Measurements from ENCODE around the gene GINM1.

GINM1 gene

DNA sequence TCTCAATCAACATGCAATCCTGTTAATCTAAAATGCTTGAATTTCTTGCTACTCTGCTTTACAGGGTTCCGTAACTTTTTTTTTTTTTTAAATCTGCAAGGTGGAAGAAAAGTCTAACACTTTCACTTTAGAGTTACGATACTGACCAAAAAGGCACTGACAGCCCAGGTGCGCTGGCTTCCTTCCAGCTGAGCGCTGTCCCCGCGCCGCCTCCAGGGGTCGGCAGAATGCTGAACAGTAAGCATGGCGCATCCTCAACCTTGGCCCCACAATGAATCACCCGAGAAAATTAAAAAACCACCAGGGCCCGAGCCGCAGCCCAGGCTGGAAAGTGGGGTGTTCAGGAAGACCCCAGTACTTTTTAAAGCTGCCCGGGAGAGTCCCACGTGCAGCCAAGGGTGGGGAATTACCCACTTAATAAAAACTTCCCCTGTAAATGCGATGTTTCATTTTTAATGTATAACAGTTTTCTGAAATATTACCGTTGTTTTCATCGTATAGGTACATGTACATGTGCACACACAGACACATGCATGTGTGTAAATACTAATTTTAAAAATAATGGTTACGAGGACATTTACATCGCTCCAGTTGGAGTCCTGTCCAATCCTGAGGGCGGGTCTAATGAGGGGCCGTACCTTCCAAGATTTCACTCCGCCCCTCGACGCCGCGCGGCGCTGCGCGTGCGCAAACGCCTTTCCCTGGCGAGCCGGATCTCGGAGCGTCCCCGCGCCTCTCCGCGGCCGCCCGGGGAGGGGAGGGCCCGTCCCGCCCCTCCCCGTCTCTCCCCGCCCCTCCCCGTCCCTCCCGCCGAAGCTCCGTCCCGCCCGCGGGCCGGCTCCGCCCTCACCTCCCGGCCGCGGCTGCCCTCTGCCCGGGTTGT is at the start of gene GINM1:
TSS of gene GINM1 (plus strand) at position 849 of the 883 bp plus-strand sequence. CDS start 40 bp downstream, outside the sequence.
- DNase-seq, result peak; percentile 93

GRCh38 chr6:149529650-149530049 is 36.5 kb upstream of the GINM1 start:
- DNase-seq, result no peak

- no peak for DNase-seq
Measured at GRCh38 chr6:149534742-149535141, 31.4 kb upstream of the GINM1 start.

- no peak for DNase-seq
Measured at GRCh38 chr6:149541139-149541538, 25.0 kb upstream of the GINM1 start.

DNA sequence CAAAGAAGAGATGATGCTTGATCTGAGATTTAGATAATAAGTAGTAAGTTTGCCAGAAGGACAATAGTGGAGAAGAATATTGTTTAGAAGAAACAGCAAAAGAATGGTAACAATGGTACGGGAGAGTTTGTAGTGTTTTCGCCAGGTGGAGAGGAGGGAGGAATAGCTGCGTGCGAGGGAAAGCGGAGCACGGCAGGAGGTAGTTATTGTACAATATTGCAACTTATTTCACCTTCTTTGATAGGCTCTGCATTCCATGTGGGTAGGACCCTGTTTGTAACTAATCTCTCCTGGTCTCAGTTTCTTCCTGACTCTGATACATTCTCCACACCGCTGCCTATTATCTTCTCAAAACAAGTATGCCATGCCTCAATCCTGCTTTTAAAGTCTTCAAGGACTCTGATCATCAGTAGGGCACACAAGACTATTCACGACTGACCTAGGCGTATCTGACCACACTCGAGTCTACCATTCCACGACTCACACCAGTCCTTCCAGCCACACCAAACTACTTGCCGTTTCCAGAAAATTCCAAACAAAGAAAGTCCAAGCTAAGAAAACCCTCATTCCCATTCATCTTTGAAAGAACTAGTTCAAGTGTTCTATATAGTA is 21.4 kb upstream of the GINM1 start:
- DNase-seq, result no peak

GRCh38 chr6:149545258-149545753 is 20.9 kb upstream of the GINM1 start:
- no peak for DNase-seq

- DNase-seq, result peak; percentile 91
Measured at GRCh38 chr6:149545754-149546471, 20.3 kb upstream of the GINM1 start, which contains the start of gene PPIL4. Gene PPIL4, minus strand, starts transcription at chr6:149546043. Its CDS starts 38 bp downstream, at chr6:149546005.

DNA sequence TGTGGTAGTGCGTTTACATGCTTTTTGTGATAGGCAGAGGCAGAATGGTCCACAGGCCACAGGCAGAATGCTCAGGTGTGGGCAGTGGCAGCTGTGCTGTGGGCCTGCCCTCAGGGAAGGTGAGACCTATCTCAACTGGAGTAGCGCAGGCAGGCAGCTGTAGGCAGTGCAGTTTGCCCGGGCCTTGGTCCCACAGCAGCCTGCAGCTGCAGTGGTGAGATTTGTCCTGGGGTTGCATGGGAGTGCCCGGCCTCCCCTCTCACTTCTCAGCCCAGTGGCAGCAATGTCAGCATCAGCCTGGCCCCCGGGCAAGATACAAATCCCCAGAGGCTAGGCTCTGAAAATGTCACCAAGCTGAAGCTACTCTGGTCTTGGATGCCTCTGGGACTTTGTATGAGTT is 14.3 kb upstream of the GINM1 start:
- DNase-seq, result no peak

DNA sequence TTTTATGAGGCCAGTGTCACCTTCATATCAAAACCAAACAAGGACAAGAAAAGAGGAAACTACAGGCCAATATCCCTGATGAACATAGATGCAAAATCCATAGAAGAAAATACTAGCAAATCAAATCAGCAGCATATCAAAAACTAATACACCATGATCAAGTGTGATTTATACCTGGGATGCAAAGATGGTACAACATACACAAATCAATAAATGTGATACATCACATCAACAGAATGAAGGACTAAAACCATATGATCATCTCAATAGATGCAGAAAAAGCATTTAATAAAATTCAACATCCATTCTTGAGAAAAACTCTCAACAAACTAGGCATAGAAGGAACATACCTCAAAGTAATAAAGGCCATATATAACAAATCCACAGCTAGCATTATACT is 8.1 kb upstream of the GINM1 start:
- DNase-seq, result no peak

- no peak for DNase-seq
Measured at GRCh38 chr6:149559389-149559788, 6.8 kb upstream of the GINM1 start.

- no peak for DNase-seq
Measured at GRCh38 chr6:149560736-149561135, 5.4 kb upstream of the GINM1 start.

DNA sequence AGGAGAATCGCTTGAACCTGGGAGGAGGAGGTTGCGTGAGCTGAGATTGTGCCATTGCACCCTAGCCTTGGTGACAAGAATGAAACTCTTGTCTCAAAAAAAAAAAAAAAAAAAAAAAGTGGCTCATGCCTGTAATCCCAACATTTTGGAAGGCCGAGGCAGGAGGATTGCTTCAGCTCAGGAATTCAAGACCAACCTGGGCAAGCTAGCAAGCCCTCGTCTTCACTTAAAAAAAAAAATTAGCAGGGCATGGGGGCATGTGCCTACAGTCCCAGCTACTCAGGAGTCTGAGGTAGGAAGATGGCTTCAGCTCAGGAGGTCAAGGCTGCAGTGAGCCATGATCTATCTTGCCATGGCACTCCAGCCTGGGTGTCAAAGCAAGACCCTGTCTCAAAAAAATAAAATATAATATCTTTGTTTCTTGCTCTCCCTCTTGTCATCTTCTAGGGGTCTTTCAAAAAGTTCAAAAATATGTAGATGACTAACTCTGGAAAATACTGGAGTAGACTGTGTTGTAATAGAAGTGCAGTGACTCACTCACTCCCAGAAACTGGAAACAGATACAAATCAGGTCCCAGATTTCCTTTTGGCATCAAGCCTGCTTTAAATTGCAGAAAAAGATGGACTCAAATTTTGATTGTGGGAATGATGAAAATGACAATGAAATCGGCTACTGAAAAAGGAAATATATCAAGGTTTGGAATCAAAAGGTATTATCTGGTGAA is 2.8 kb upstream of the GINM1 start:
- no peak for DNase-seq

- DNase-seq, result no peak
Measured at GRCh38 chr6:149563928-149564325, 2.2 kb upstream of the GINM1 start.

DNA sequence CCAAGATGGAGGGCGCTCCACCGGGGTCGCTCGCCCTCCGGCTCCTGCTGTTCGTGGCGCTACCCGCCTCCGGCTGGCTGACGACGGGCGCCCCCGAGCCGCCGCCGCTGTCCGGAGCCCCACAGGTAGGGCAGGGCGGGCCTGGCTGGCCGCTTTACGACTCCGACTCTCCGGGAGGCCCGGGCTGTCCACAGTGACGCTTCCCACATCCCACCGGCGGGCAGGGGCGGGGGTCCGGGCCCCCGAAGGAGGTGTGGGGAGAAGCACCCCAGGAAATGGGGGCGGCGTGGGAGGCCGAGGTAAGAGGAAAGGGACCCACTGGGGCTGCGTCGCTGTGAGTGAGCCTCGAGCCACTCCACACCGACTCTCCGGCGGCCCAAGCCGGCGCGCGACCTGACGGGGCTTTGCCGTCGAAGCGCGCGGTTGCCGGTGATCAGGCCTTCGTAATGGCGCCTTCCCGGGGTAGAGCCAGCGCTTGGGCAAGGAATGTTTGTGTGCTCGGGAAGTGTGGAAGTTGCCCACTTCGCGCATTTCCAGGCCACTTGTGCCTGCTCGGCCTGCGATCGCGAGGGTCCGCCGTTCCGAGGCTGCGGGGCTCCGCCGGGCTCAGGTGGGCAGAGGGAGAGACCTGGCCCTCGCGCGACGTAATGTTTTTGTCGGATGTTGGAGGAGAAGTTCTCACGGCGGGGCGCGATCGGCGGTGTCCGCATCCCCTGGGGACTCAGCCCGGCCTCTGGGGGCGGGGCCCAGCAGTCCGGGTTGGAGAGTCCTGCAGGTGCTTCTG is 427 bp downstream of the GINM1 start:
- peak; percentile 64 for DNase-seq

DNA sequence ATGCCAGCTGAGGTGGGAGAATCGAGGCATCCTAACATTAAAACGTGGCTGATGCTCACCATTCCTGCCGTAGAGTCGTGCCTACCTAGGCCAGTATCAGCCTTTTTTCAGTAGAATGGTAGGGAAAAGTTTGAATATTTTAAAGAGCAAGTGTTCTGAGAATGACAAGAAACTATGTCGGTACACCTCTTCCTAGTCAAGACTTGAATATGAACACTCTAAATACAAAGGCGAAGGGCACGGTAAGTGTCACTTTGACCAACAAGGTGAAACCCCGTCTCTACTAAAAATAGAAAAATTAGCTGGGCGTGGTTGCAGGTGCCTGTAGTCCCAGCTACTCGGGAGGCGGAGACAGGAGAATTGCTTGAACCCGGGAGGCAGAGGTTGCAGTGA is 1.0 kb downstream of the GINM1 start:
- no peak for DNase-seq

DNA sequence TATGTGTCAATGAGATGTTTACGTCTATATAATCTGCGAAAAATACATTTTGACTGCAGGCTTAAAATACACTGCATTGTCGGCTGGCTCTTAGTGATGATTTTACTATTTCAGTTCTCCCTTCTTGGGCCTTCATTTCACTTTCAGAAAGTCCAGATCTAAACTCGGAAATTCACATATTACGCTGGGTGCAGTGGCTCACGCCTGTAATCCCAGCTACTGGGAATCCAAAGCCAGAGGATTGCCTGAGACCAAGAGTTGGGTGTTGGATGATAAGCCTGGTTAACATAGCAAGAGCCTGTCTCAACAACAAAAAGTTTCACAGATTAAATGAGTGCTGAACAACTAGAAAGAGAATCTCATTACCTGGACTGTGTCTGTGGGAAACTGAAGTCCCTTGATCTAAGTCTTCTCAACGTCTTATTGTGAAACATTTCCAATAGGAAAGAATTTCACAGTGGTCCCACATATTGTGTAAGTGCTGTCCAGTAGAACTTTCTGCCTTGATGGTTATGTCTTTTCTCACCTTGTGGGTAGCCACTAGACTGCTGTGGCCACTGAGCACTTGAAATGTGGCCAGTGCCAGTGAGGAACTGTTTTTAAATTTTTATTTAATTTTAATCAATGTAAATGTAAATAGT is 1.9 kb downstream of the GINM1 start:
- no peak for DNase-seq

GRCh38 chr6:149580880-149581279 is 14.7 kb downstream of the GINM1 start:
- no peak for DNase-seq

DNA sequence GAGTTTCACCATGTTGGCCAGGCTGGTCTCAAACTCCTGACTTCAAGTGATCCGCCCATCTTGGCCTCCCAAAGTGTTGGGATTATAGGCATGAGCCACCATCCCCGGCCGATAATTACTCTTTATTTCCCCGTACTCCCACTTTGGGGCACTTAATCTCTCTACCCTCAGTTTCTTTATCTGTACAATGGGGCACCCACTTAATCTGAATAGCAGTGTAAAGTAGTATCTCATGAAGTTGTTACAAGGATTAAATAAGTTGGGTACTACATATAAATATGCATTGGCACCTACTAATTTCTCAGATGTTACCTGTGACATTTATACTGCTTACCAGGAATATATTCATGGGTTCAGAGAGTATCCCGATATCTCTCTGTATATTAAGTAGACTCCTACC is 15.2 kb downstream of the GINM1 start:
- no peak for DNase-seq

DNA sequence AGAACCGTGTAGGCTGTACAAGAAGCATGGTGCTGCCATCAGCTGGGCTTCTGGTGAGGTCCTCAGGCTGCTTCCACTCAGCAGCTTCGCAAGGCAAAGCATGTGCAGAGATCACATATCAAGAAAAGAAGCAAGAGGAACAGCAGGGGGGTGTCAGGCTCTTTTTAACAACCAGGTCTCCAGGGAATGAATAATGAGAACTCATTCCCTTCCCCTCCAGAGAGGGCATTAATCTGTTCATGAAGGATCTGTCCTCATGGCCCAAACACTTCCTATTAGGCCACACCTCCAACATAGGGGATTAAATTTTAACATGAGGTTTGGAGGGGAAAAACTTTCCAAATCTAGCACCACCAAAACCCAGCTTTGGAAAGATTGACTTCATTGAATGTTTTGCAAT is 20.0 kb downstream of the GINM1 start:
- no peak for DNase-seq

DNA sequence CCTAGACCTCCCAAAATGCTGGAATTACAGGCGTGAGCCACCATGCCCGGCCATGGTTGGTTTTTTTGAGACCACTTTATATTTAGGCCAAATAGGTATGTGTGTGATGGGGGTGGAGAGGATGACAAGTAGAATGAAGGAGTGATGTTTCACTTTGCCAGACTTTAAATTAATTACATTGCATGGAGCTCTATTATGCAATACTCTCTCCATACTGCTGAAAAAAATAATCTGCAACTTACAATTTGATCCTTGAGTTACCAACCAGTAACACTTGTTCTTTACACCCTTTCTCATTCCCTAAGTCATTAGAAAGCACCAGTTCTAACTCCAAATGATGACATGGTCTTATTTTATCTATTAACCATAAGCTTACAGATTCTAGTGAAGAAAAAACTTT is 26.8 kb downstream of the GINM1 start:
- no peak for DNase-seq

DNA sequence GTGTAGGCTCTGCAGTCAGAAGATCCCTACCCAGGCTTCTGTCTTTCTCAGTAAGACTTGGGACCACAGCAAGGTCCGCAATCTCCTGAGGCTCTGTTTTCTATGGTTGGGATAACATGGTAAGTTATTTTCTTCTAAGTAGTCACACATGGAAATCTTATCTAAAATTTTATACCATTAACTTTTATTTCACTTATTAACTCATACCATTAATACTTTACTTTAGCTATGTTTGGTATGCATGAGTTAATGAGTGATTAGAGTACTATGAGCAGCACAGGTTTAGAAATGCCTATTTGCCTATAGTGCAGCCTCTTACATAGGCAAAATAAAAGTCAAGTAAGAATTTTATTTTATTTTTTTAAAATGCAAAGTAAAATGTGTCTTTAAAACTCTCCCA is 27.2 kb downstream of the GINM1 start:
- DNase-seq, result no peak

Measured in T1000 (cell line).